Measurements from ENCODE around the gene MYO18A. TPM values are rescaled to one million over a fixed set of nuclear protein-coding genes. Genes with fewer than 3 reads are reported as not detected.

Gene MYO18A
- total and polyA plus RNA-seq, 10 of the 15 experiments (the other 5 are each of a cell fraction or from before 2014, with no cell fraction given) = 2.9 to 66.0 (median 24.5) TPM

- CTCF ChIA-PET = interaction anchor here (0.6 kb wide), 1 partner anchor 920 kb away, joined by 3 read pairs; no protein-coding TSS in a partner anchor
Measured at GRCh38 chr17:29059281-29059680, 120.9 kb downstream of the MYO18A start.

More at GRCh38 chr17:29059281-29059680, 120.9 kb downstream of the MYO18A start:
- in situ Hi-C loops (cut with MboI) = no loop called here
- Histone ChIP-seq H3K4me3 (no peak overlapping the region), H3K9me3 (replicated peaks; ENCODE audit: control insufficient read depth, insufficient read depth, low read length) (no peaks in the 10 kb centered on the region), H3K79me2 (ENCODE audit: control insufficient read depth, insufficient read depth, low read length) (no peaks in the 10 kb centered on the region), H2AFZ (ENCODE audit: control insufficient read depth, low read depth, low read length) (no peak overlapping the region), H3K4me2 (ENCODE audit: control insufficient read depth, insufficient read depth) (no peak overlapping the region), H3K9ac (ENCODE audit: control insufficient read depth, insufficient read depth, low read length) (no peak overlapping the region), H3K27ac (ENCODE audit: control insufficient read depth, insufficient read depth) (no peak overlapping the region), H3K4me1 (ENCODE audit: control insufficient read depth, insufficient read depth, low read length) (no peaks in the 10 kb centered on the region), H3K27me3 (replicated peaks in 1 of 2; ENCODE audit: control insufficient read depth in 2 of 2, insufficient read depth in 2 of 2, low read length in 1 of 2) (no peaks in the 10 kb centered on the region; a peak in 1 of 4 replicates), H3K36me3 (ENCODE audit: control insufficient read depth in 2 of 2, insufficient read depth in 2 of 2, low read length in 1 of 2) (no peaks in the 10 kb centered on the region), H4K20me1 (ENCODE audit: control insufficient read depth, insufficient read depth) (no peaks in the 10 kb centered on the region)
- ChIA-PET SMC1A (ENCODE audit: uncharacterized antibody, unreplicated experiment) (interaction anchor here (1.1 to 1.6 kb wide), 2 partner anchors 20 to 93 kb away, joined by 3 to 4 read pairs; no protein-coding TSS in a partner anchor), RAD21 (ENCODE audit: unreplicated experiment) (interaction anchor here (0.7 to 1.1 kb wide), 2 partner anchors 8 to 58 kb away, joined by 3 read pairs; no protein-coding TSS in a partner anchor), POLR2A (interaction anchor here (0.6 to 0.7 kb wide), 2 partner anchors 39 to 168 kb away, joined by 3 read pairs; no protein-coding TSS in a partner anchor)
- intact Hi-C loops (cut with micrococcal nuclease; ENCODE audit: unreplicated experiment) = loop anchor here (10.0 kb wide), 1 partner anchor 84 kb away; no protein-coding TSS in a partner anchor
- BruUV-seq (replicated peaks) = no TSS peak
- TF ChIP-seq NFIC (IDR thresholded peaks at IDR 0.05; ENCODE audit: low read depth, low read length) (no peak), BHLHE40 (IDR thresholded peaks at IDR 0.05; ENCODE audit: borderline replicate concordance in 1 of 2, low read depth in 2 of 2, low read length in 1 of 2) (no peak), TCF12 (IDR thresholded peaks at IDR 0.05; ENCODE audit: low read depth, low read length) (no peak), PAX8 (IDR thresholded peaks at IDR 0.05) (no peak), POLR2A (IDR thresholded peaks at IDR 0.05; ENCODE audit: low read depth, low read length) (no peak), IKZF1 (conservative IDR thresholded peaks at IDR 0.05) (no peak), FOXK2 (IDR thresholded peaks at IDR 0.05) (no peak), ATF7 (IDR thresholded peaks at IDR 0.05; ENCODE audit: low read depth) (no peak), CREB1 (IDR thresholded peaks at IDR 0.05; ENCODE audit: low read depth) (no peak), WRNIP1 (IDR thresholded peaks at IDR 0.05; ENCODE audit: borderline replicate concordance, low read depth, low read length) (no peak), NFXL1 (IDR thresholded peaks at IDR 0.05; ENCODE audit: borderline replicate concordance) (no peak), NBN (IDR thresholded peaks at IDR 0.05) (no peak), MTA2 (IDR thresholded peaks at IDR 0.05; ENCODE audit: low read depth) (no peak), MTA3 (IDR thresholded peaks at IDR 0.05; ENCODE audit: borderline replicate concordance, low read length) (no peak), CHD2 (IDR thresholded peaks at IDR 0.05; ENCODE audit: borderline replicate concordance, low read depth, low read length) (no peak), ZNF207 (IDR thresholded peaks at IDR 0.05; ENCODE audit: borderline replicate concordance) (no peak), PAX5 (IDR thresholded peaks at IDR 0.05; ENCODE audit: borderline replicate concordance, low read depth, low read length) (no peak)
- TF ChIP-seq, protein P1, sequence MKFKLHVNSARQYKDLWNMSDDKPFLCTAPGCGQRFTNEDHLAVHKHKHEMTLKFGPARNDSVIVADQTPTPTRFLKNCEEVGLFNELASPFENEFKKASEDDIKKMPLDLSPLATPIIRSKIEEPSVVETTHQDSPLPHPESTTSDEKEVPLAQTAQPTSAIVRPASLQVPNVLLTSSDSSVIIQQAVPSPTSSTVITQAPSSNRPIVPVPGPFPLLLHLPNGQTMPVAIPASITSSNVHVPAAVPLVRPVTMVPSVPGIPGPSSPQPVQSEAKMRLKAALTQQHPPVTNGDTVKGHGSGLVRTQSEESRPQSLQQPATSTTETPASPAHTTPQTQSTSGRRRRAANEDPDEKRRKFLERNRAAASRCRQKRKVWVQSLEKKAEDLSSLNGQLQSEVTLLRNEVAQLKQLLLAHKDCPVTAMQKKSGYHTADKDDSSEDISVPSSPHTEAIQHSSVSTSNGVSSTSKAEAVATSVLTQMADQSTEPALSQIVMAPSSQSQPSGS (IDR thresholded peaks at IDR 0.05; ENCODE audit: low read length) = no peak
- TF ChIP-seq, protein P2, sequence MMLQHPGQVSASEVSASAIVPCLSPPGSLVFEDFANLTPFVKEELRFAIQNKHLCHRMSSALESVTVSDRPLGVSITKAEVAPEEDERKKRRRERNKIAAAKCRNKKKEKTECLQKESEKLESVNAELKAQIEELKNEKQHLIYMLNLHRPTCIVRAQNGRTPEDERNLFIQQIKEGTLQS (IDR thresholded peaks at IDR 0.05; ENCODE audit: borderline replicate concordance, extremely low read depth, low read depth, low read length) = no peak
- TF ChIP-seq, protein P3, sequence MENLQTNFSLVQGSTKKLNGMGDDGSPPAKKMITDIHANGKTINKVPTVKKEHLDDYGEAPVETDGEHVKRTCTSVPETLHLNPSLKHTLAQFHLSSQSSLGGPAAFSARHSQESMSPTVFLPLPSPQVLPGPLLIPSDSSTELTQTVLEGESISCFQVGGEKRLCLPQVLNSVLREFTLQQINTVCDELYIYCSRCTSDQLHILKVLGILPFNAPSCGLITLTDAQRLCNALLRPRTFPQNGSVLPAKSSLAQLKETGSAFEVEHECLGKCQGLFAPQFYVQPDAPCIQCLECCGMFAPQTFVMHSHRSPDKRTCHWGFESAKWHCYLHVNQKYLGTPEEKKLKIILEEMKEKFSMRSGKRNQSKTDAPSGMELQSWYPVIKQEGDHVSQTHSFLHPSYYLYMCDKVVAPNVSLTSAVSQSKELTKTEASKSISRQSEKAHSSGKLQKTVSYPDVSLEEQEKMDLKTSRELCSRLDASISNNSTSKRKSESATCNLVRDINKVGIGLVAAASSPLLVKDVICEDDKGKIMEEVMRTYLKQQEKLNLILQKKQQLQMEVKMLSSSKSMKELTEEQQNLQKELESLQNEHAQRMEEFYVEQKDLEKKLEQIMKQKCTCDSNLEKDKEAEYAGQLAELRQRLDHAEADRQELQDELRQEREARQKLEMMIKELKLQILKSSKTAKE (IDR thresholded peaks at IDR 0.05; ENCODE audit: low read depth, poor library complexity, severe bottlenecking) = no peak
- FAIRE-seq (no peak), DNase-seq (ENCODE audit: low read depth, low spot score) (no peak), ATAC-seq (no peak)
- WGBS (ENCODE audit: insufficient coverage, insufficient replicate concordance, low lambda C conversion rate, missing lambda C conversion rate) = 48% methylated on average over 2 of the region's 2 CpGs

Data from GM12878 (cell line).